Choroid plexus epithelial cell (primary cell): ENCODE measurements around the gene APEH.
A peak's percentile ranks its signal among the peaks of the same experiment; 100 is the strongest.

ENCODE experiments used
- DNase-seq: peaks from one replicate; pipeline ENCODE4 v3.0.0-alpha.2; 2010; ENCODE audit warnings: low read depth
- H3K4me3 ChIP-seq: 2 replicates; pipeline ENCODE4 v1.5.1; 2011; ENCODE audit warnings: low read depth, mild to moderate bottlenecking, control low read depth, low read length, moderate library complexity
- CTCF ChIP-seq: conservative IDR thresholded peaks from 2 replicates; pipeline ENCODE4 v1.5.1; 2011; ENCODE audit warnings: low read depth, mild to moderate bottlenecking, control low read depth, inconsistent platforms, low read length, moderate library complexity

The APEH gene

GRCh38 chr3:49641921-49642707 lies 32.0 kb upstream of the APEH start:
- no peak for TF ChIP-seq CTCF
- no peak for DNase-seq
- H3K4me3 ChIP-seq = no peak overlapping the region

DNA sequence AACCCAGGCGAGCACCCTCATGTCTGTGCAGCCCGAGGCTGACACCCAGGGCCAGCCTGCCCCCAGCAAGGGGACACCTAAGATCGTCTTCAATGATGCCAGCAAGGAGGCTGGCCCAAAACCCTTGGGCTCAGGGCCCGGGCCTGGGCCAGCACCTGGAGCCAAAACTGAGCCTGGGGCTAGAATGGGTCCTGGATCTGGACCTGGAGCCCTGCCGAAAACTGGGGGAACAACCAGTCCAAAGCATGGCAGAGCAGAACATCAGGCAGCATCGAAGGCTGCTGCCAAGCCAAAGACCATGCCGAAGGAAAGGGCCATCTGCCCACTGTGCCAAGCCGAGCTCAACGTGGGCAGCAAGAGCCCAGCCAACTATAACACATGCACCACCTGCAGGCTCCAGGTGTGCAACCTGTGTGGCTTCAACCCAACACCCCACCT lies 31.4 kb upstream of the APEH start:
- TF ChIP-seq CTCF = no peak
- DNase-seq = no peak
- H3K4me3 ChIP-seq = no peak overlapping the region

DNA sequence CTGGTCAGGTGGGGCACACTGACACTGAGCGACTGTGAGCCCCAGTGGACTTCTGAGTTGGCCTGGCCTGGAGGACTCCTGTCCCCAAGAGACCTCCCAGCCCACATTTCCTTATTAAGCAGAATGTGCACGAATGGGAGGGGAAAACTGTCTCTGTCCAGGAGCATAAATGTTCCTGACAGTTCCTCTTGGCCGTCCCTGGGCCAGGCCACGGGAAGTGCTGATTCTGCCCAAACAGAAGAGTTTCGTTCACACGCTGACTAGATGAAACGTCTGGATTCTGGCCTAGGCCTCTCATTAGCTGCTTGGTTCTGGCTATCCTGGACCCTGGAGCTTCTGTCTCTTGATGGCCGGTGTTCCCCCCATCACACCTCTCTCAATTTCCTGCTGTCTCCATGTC lies 29.5 kb upstream of the APEH start:
- no peak for TF ChIP-seq CTCF
- no peak overlapping the region for H3K4me3 ChIP-seq
- DNase-seq = no peak

- no peak for TF ChIP-seq CTCF
- no peak overlapping the region for H3K4me3 ChIP-seq
- DNase-seq = no peak
Observed at GRCh38 chr3:49646236-49646635, 27.9 kb upstream of the APEH start.

- H3K4me3 ChIP-seq = no peak overlapping the region
- DNase-seq = peak; percentile 30
- TF ChIP-seq CTCF = no peak
Observed at GRCh38 chr3:49647741-49648140, 26.4 kb upstream of the APEH start.

DNA sequence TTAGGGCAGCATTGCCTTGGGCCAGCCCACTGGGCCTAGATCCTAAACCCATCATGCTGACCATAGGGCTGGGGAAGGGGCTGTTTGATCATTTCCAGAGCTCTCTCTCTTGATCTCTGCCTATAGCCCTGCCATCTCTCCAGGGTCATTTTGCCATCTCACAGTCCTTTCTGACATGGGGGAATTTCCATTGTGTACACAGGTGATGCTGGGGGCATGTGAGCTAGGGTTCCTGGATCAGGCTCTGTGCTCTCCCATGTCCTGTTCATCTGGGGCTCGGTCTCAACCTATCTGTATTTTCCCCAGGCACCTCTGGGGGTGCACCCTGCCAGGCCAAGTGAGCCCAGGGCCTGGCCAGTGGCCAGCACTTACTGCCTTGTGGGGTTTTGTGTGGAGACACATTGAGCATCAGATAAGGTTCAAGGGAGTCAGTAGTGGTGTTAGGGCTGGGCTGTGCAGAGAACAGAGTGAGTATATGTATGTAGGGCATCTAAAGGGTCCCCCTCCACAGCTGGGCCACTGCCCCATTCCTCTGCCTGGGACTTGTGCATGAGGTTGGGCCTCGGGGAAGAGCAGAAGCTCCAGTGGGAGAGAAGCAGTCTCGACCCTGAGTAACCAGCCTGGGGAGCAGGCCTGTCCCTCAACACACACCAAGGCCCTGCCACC lies 25.7 kb upstream of the APEH start:
- no peak for DNase-seq
- no peak for TF ChIP-seq CTCF
- no peak overlapping the region for H3K4me3 ChIP-seq
